DND-41 (cell line): ENCODE results near the gene HOOK2.
A peak's percentile ranks its signal among the peaks of the same experiment; 100 is the strongest.

Source experiments
- CTCF ChIP-seq: IDR thresholded peaks from 2 replicates; pipeline ENCODE4 v1.5.1; 2012; ENCODE audit warnings: borderline replicate concordance, low read length, moderate library complexity, mild to moderate bottlenecking; ENCODE audit not compliant: poor library complexity, severe bottlenecking; ENCODE audit errors: extremely low read depth
- EZH2 ChIP-seq: IDR thresholded peaks from 3 replicates; pipeline ENCODE4 v1.6.1; 2012; ENCODE audit warnings: borderline replicate concordance, low read depth, mild to moderate bottlenecking, moderate library complexity, low read length, inconsistent platforms; ENCODE audit not compliant: severe bottlenecking

GRCh38 chr19:12766051-12766521 is 9.3 kb downstream of the HOOK2 start:
- TF ChIP-seq CTCF: peak; percentile 92
- TF ChIP-seq EZH2: no peak
